Stimulated activated CD4-positive, alpha-beta T cell treated with anti-CD3 and anti-CD28 coated beads, Interleukin-2, amount 100 ng/mL, for 48 hours (primary cell): ENCODE measurements around the gene ACER2.

ENCODE experiments used
- DNase-seq, 2 donors: peaks; one replicate each; pipeline ENCODE4 v3.0.0-alpha.2; 2020

The ACER2 gene

DNA sequence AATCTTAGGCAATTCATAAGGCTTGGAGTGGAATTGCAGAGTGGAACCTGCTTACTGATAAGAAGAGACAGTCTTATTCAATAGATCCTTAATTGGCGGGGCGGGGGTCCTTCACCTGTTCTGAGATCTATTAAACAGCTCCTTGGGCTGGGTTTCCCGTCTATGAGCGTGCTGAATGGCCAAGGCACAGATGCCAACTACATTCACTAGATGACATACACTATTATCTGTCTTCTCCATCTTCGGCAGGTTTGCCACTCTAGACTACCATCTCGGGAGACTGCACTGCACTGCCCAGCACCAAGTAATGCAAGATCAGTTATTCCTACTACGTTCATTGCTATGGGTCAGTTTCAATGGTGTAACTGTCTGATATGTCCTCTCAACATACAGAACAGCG, 81.5 kb downstream of the ACER2 start:
- DNase-seq = no peak

DNA sequence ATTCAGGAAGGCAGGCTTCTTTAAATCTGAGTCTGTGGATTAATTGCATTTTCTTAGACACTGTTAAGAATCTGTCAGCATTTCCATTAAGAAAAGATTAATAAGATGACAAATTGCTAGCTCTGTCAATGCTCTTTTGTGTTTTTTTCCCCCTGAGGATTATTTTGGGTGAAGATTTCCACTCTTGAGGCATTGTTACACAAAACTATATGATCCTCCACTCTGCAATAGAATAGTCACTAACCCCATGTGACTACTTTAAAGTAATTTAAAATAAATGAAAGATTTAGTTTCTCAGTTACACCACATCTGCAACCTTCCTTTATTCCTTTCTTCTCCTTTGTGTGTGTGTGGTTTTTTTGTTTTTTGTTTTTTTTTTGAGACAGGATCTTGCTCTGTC, 82.0 kb downstream of the ACER2 start:
- DNase-seq = no peak

DNA sequence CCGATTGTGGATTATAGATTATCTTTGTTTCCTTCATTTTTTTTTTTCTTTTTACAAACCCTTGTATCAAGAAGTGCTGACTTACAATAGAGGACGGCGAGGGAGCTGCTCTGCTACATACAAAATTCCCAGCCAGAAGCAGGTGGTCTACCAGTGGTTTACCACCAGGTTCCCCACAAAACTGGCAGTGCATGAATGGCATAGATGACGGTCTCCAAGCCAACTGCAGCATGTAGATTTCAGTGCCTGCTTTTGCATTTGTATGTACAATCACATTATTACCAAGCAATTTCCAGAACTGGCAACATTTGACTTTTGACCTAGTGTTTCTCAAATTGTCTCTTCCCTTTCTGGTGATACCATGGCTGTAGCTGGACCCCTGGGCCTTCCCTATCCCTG, 84.0 kb downstream of the ACER2 start:
- no peak for DNase-seq

- DNase-seq = peak; percentile 39 to 43
These were observed 84.5 kb downstream of the ACER2 start for GRCh38 chr9:19493174-19493811.

DNA sequence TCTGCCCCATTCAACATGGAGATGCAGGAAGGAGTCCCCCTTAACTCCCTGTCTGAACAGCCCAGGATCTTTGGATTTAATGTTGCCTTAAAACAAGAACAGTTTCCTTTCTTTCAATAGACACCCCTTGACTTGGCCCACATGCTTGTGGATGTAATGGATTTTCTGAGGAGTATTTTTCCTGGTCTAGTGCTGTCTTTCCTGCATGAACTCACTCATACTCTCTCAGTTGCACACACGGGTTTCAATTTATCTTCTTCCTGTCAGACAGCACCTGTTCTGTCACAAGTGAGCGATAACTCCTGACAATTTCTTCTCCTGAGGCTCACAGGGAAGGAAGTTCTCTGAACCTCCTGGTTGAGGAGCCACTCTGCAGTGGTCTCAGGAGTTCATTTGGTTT, 85.1 kb downstream of the ACER2 start:
- no peak for DNase-seq

DNA sequence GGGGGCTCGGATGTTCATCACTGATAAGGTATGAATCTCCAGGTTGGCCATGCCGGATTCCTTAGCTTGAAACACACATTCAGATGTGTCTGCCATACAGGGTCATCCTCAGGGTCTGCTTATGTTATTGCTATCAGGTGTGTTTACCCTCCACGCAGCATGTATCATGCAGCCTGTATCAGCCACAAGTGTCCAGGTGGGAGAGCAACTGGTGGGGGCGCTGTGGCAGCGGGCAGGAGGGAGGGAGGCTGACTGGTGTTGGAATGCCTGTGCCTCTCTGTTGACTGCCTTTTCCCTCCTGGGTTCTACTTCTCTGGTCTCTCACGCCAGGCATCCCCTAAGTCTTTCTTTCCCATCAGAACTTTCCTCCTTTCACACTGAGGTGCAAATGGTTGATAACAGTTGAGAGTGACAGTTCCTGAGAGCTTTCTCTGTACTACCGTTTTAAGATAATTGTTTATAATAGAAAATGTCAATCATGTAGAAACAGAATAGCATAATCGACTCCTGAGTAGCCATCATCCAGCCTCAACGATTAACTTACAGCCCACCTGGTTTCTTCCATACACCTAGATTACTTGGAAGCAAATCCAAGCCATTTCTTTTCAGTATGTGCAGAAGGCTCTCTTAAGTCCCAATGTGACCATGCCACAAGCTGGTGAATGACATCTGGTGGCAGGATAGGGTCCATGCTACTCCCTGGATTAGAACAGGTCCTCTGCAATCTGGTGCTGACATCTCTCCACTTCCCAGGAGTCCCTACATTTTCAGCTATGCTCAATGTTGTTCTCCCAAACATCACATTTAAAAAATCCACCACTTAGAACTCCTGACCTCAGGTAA, 86.6 kb downstream of the ACER2 start:
- no peak for DNase-seq

DNA sequence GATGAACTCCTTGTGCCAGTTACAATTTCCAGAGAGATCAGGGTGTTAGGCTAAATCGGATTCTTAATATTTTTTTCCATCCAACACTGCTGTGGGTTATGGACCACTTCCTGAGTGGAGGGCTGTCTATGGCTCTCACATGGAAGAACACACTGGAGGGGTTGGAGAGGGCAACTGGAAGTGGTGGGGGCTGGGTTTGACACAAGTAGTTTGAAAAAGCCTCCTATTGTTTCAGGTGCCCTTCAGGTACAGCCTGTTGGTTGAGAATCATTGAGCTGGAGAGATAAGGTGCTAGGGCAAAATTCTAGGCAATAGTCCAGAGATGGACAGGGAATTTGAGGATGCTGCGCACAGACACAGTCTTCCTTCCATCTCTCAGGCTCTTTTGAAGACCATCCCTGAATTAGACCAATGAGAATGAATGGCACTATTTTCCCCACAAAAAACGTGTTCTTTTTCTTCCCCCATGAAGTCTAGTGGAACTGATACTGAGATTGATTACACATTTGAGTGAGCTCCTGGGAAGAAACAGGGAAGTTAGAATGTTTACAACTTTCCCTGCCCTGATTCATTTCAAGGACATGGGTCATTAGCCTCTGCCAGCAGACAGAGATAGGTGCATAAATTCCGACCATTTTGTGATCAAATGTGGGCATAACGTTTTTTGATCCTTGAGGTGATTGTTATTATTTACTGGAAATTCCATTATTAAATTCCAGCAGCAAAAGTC, 87.7 kb downstream of the ACER2 start:
- DNase-seq = no peak

DNA sequence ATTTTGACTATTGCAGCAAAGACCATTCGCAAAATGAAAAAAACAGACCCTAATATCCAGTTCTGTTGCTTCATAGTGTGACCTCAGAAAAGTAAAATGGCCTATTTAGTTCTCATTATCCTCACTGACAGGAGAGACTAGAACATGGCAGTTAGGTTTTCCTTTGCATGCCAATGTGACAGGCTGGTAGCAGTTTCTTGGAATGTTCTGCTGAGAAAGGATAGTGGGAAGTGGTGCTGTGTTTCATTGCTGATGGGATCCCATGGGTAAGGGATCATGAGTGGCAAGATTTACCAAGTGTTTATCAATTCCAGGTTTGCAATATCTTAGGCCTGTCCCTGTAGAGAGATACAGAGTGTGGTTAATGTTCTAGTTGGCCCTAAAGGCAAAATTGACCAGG, 88.5 kb downstream of the ACER2 start:
- no peak for DNase-seq

GRCh38 chr9:19498015-19498414, 89.2 kb downstream of the ACER2 start:
- no peak for DNase-seq
